ENCODE measurements around the gene COX17.
A peak's percentile ranks its signal among the peaks of the same experiment; 100 is the strongest.

COX17 gene

DNA sequence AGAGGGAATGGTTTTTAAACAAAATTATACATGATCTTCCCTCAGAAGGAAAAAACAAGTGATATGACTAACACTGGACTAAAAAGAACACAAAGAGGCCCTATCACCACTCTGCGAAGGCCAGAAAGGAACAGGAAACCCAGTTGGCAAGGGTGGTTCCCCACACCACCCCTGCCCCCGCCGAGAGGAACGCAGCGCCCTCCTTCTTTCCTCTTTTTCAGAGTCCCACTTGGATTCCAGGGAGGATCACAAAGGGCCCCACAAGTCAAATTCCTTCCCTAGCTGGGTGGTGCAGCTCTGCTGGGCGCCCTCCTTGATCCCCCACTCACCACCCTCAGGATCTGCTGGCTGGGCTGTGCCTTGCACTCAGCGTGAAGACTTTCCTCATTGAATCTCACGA, 49.7 kb downstream of the COX17 start:
- no peak overlapping the region for H3K4me3 ChIP-seq
- no peaks in the 10 kb centered on the region for H3K27me3 ChIP-seq
- no peaks in the 10 kb centered on the region for H3K36me3 ChIP-seq
- no peaks in the 10 kb centered on the region for H3K9me3 ChIP-seq
- H3K27ac ChIP-seq, result peak overlapping the region; percentile 36 to 40
- TF ChIP-seq, protein P1, sequence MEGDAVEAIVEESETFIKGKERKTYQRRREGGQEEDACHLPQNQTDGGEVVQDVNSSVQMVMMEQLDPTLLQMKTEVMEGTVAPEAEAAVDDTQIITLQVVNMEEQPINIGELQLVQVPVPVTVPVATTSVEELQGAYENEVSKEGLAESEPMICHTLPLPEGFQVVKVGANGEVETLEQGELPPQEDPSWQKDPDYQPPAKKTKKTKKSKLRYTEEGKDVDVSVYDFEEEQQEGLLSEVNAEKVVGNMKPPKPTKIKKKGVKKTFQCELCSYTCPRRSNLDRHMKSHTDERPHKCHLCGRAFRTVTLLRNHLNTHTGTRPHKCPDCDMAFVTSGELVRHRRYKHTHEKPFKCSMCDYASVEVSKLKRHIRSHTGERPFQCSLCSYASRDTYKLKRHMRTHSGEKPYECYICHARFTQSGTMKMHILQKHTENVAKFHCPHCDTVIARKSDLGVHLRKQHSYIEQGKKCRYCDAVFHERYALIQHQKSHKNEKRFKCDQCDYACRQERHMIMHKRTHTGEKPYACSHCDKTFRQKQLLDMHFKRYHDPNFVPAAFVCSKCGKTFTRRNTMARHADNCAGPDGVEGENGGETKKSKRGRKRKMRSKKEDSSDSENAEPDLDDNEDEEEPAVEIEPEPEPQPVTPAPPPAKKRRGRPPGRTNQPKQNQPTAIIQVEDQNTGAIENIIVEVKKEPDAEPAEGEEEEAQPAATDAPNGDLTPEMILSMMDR (IDR thresholded peaks at IDR 0.05), result no peak
- peak in 1 of 2 donors; percentile 53 for DNase-seq
- peaks cover 0 to 52% (median 0%) of the 10 kb centered on the region in 4 donors for H3K4me1 ChIP-seq
- intact Hi-C loops (cut with DNase I; ENCODE audit: low total_unique reads), result no loop called here

DNA sequence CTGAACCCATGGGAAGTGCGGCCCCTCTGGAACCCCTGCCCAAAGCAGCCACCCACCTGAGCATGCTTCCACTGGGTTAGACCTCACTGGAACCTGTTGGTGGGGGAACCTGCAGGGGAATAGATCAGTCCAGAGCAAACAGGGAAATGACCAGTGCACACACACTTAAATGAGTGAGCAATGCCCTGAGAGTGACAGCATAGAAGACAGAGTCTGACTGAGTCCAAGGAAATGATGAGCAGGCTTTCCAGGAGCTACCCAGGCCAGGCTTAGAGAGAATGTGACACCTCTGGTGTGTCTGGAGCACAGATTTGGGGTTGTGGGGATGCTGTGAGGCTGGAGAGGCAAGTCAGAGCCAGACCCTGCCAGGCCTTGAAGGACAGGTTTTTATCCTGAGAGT, 51.0 kb downstream of the COX17 start:
- no peaks in the 10 kb centered on the region for H3K36me3 ChIP-seq
- DNase-seq, result no peak
- TF ChIP-seq, protein P1 (IDR thresholded peaks at IDR 0.05), result no peak
- no peaks in the 10 kb centered on the region for H3K9me3 ChIP-seq
- no peak overlapping the region for H3K27ac ChIP-seq
- H3K4me1 ChIP-seq, result peaks cover 0 to 42% (median 0%) of the 10 kb centered on the region in 4 donors
- intact Hi-C loops (cut with DNase I; ENCODE audit: low total_unique reads), result no loop called here
- no peaks in the 10 kb centered on the region for H3K27me3 ChIP-seq
- H3K4me3 ChIP-seq, result no peak overlapping the region

DNA sequence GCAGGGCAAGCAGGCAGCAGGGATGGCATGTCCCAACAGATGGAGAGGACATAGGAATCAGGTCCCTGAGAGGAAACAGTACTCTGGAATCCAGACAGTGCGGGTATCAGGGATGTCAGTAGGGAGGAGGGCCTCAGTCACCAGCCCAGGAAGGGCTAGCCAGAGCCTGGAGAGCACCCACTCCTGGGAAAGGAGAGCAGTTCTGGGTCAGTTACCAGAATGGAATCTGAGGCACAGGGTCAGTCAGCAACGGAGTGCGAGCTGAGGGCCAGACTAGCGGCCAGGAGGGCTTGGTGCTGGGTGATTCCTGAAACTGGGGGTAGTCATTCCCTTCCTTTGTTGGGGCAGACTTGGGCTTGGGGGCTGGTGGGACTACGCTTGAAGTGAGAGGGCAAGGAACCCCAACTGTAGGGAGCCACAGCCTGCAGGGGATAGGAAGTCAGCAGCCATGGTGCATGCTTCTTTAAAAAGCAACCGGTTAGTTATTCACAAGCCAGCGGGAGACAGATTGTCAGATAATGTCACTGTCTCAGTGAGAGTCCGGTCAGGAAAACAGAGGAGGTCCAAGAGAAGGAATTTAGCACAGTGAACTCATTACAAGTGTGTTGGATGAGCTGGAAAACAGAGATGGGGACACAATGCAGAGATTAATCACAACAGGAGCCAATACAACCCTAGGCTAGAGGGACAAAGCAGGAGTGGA, 51.6 kb downstream of the COX17 start:
- intact Hi-C loops (cut with DNase I; ENCODE audit: low total_unique reads), result no loop called here
- Histone ChIP-seq H3K9me3 (no peaks in the 10 kb centered on the region), H3K4me1 (peaks cover 0 to 38% (median 0%) of the 10 kb centered on the region in 4 donors), H3K4me3 (no peak overlapping the region), H3K27me3 (no peaks in the 10 kb centered on the region), H3K36me3 (no peaks in the 10 kb centered on the region), H3K27ac (no peak overlapping the region)
- TF ChIP-seq, protein P1 (IDR thresholded peaks at IDR 0.05), result no peak
- no peak for DNase-seq

DNA sequence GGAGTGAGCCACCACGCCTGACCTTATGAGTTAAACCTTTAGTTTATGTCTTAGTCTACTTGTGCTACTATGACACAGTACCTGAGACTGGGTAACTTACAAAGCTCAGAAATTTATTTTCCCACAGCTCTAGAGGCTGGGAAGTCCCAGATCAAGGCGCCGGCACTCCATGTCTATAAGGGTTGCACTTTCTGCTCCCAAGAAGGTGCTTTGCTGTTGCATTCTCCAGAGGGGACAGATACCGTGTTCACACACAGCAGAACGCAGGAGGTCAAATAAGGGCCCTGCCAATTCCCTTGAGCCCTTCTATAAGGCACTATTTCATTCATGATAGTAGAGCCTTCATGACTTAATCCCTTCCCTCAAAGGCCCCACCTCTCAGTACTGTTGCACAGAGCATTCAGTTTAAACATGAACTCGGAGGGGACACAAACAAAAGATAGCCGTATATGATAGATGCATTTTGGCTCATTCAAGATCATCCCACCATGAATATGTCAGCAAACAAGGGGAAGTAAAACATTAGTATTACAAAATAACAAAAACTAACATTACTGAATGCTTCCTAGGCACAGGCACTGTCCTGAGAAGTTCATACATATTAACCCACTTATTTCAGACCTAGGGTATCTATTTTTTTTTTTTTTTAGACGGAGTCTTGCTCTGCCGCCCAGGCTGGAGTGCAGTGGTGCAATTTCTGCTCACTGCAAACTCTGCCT, 53.0 kb downstream of the COX17 start:
- Histone ChIP-seq H3K4me1 (peaks cover 0 to 25% (median 0%) of the 10 kb centered on the region in 4 donors), H3K36me3 (no peaks in the 10 kb centered on the region), H3K27me3 (no peaks in the 10 kb centered on the region), H3K4me3 (no peak overlapping the region), H3K27ac (no peak overlapping the region), H3K9me3 (no peaks in the 10 kb centered on the region)
- intact Hi-C loops (cut with DNase I; ENCODE audit: low total_unique reads), result no loop called here
- DNase-seq, result no peak
- TF ChIP-seq, protein P1 (IDR thresholded peaks at IDR 0.05), result no peak

DNA sequence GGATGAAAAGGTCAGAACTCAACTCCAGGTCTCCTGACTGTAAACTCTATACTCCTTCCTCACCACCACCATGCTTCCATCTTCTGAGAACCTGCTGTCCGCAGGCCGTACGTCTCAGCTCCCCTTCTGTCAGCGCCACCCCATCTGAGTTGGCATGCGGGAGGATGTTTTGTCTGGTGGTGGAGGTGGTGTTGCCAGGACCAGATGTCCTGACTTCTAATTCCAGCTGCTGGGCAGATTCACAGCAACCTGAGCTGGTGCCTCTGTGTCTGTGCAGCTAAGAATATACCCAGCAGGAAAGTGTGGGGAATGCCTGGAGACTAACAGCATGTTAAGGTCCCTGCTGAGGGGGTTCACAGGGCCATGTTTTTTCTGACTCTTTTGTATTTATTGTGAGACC, 56.3 kb downstream of the COX17 start:
- H3K4me3 ChIP-seq, result no peak overlapping the region
- H3K27ac ChIP-seq, result no peak overlapping the region
- H3K27me3 ChIP-seq, result no peaks in the 10 kb centered on the region
- no peaks in the 10 kb centered on the region for H3K36me3 ChIP-seq
- TF ChIP-seq, protein P1 (IDR thresholded peaks at IDR 0.05), result no peak
- no peaks in the 10 kb centered on the region for H3K9me3 ChIP-seq
- DNase-seq, result no peak
- intact Hi-C loops (cut with DNase I; ENCODE audit: low total_unique reads), result no loop called here
- H3K4me1 ChIP-seq, result peaks cover 0 to 2% (median 0%) of the 10 kb centered on the region in 4 donors
